Neural crest cell (in vitro differentiated cells): ENCODE data around the gene GDPD4. TPM values are rescaled to one million over a fixed set of nuclear protein-coding genes. Genes with fewer than 3 reads are reported as not detected.

ENCODE experiments used
- DNase-seq: peaks from one replicate; pipeline ENCODE4 v3.0.0; 2021; ENCODE audit warnings: low read depth, mixed read lengths, low spot score
- H3K27ac Mint-ChIP-seq: one replicate; pipeline ENCODE4 v1.8.0; 2021; ENCODE audit warnings: mild to moderate bottlenecking, mixed read lengths; ENCODE audit not compliant: unreplicated experiment
- H3K27me3 Mint-ChIP-seq: 2 replicates; pipeline ENCODE4 v1.8.0; 2021; ENCODE audit warnings: low read depth, mild to moderate bottlenecking, mixed read lengths
- H3K36me3 Mint-ChIP-seq: 2 replicates; pipeline ENCODE4 v1.8.0; 2021; ENCODE audit warnings: low read depth, mild to moderate bottlenecking, mixed read lengths
- H3K4me1 Mint-ChIP-seq: 2 replicates; pipeline ENCODE4 v1.8.0; 2021; ENCODE audit warnings: mixed read lengths
- H3K4me3 Mint-ChIP-seq: one replicate; pipeline ENCODE4 v1.8.0; 2021; ENCODE audit warnings: mild to moderate bottlenecking, mixed read lengths
- H3K9me3 Mint-ChIP-seq: 2 replicates; pipeline ENCODE4 v1.8.0; 2021; ENCODE audit warnings: mixed read lengths
- total RNA-seq: library from RNA; stranded (reverse); gene quantifications from 2 replicates; pipeline ENCODE4 v1.2.1, GENCODE V29; 2021
- TF ChIP-seq, protein P1 (sequence below): fragments of 200-600 bp; sonication (generic); conservative IDR thresholded peaks from 2 replicates; pipeline ENCODE4 v1.5.0; 2021; ENCODE audit warnings: antibody characterized with exemption, mild to moderate bottlenecking

The GDPD4 gene
- total RNA-seq, 1 donor from 2014 or later, result not detected

DNA sequence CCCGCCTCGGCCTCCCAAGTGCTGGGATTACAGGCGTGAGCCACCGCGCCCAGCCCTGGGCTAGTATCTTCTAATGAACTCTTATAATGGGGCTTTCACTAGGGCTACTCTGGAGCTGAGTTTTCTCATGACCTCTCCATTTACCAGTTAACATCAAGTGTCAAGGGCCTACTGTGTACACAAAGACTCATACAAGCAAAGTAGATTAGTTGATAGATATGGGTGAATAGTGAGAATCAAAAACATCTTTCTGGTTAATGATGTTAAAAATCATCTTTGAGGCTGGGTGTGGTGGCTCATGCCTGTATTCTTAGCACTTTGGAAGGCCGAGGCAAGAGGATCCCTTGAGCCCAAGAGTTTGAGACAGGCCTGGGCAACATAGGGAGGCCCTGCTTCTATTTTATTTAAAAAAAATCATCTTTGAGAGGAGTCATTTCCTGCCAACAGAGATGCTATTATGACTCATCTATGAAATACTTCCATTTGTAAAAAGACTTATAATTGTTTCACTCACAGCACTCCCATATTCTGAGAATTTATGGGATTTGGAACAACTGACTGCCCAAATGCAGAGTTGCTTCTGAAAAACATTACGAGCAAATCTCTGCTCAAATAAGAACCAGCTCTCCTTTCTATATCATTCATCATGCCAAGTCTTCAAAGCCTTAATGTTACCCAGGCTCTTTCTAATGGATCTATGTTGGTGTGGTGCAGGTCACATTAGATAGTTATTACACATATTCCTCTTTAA, 57.0 kb downstream of the GDPD4 start:
- Mint-ChIP-seq H3K27me3 (no peaks in the 10 kb centered on the region), H3K4me1 (no peaks in the 10 kb centered on the region), H3K27ac (no peak overlapping the region), H3K9me3 (peaks cover 10% of the 10 kb centered on the region), H3K36me3 (peaks cover 3% of the 10 kb centered on the region), H3K4me3 (no peak overlapping the region)
- no peak for DNase-seq
- TF ChIP-seq, protein P1, sequence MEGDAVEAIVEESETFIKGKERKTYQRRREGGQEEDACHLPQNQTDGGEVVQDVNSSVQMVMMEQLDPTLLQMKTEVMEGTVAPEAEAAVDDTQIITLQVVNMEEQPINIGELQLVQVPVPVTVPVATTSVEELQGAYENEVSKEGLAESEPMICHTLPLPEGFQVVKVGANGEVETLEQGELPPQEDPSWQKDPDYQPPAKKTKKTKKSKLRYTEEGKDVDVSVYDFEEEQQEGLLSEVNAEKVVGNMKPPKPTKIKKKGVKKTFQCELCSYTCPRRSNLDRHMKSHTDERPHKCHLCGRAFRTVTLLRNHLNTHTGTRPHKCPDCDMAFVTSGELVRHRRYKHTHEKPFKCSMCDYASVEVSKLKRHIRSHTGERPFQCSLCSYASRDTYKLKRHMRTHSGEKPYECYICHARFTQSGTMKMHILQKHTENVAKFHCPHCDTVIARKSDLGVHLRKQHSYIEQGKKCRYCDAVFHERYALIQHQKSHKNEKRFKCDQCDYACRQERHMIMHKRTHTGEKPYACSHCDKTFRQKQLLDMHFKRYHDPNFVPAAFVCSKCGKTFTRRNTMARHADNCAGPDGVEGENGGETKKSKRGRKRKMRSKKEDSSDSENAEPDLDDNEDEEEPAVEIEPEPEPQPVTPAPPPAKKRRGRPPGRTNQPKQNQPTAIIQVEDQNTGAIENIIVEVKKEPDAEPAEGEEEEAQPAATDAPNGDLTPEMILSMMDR, result no peak

DNA sequence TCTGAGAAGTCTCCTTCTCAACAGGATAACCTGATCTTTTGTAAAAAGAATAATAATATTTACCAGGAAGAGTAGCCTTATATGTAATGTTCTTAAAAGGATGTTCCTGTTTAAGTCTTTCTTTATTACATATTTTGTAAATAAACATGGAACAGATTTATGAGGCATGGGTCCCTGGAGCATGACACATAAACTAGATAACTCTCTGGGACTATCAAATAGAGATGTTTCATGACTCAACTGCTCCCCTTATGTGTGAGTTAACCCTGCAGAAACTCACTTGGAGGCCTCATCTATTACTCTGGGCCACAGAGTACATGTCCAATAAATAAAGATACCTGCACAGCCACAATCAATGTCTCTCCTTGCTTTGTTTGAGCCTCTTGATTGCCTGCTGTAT, 64.6 kb downstream of the GDPD4 start:
- H3K36me3 Mint-ChIP-seq, result peaks cover 3% of the 10 kb centered on the region
- no peak for DNase-seq
- H3K4me1 Mint-ChIP-seq, result no peaks in the 10 kb centered on the region
- H3K9me3 Mint-ChIP-seq, result peaks cover 12% of the 10 kb centered on the region
- no peak overlapping the region for H3K4me3 Mint-ChIP-seq
- H3K27ac Mint-ChIP-seq, result no peak overlapping the region
- H3K27me3 Mint-ChIP-seq, result no peaks in the 10 kb centered on the region
- TF ChIP-seq, protein P1, result no peak

DNA sequence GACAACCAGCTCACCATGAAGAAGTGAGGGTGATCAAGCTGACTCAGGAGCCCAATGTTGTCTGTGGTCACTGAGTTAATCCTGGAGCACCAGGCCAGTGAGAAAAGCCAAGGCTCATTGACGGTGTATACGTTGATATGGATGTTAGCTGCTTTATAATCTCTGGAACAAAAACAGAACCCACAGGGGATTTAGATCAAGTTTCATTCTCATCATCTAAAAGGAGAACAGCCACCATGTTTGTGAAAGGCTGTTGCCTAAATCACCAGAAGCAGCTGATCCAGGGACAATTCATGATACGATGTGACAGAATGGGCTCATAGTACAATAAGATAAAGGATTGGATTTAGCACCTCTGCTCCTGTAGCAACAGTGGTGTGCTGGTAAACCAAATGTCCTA, 68.5 kb downstream of the GDPD4 start:
- H3K4me1 Mint-ChIP-seq, result no peaks in the 10 kb centered on the region
- H3K9me3 Mint-ChIP-seq, result no peaks in the 10 kb centered on the region
- no peak overlapping the region for H3K27ac Mint-ChIP-seq
- no peaks in the 10 kb centered on the region for H3K36me3 Mint-ChIP-seq
- TF ChIP-seq, protein P1, result no peak
- H3K27me3 Mint-ChIP-seq, result no peaks in the 10 kb centered on the region
- H3K4me3 Mint-ChIP-seq, result no peak overlapping the region
- DNase-seq, result no peak

DNA sequence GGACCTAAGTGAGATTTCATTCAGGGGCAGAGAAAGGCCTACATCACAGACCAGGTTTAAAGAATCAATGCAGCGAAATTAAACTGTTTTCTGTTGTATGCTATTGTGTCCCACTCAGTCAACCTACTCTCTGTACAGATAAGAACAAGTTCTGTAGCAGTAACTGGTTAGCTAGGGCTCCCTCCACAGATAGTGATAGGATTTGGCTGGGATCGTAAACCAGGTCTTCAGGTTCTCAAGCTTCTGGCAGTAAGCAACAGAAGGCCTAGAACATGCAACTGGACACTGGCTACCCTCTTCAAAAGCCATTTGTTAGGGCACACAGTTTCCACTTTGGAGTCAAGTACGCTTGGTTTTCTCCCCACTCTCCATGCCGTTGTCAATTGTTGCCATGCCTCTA, 69.2 kb downstream of the GDPD4 start:
- Mint-ChIP-seq H3K4me1 (no peaks in the 10 kb centered on the region), H3K27me3 (no peaks in the 10 kb centered on the region), H3K9me3 (no peaks in the 10 kb centered on the region), H3K36me3 (no peaks in the 10 kb centered on the region), H3K4me3 (no peak overlapping the region), H3K27ac (no peak overlapping the region)
- DNase-seq, result no peak
- TF ChIP-seq, protein P1, result no peak

DNA sequence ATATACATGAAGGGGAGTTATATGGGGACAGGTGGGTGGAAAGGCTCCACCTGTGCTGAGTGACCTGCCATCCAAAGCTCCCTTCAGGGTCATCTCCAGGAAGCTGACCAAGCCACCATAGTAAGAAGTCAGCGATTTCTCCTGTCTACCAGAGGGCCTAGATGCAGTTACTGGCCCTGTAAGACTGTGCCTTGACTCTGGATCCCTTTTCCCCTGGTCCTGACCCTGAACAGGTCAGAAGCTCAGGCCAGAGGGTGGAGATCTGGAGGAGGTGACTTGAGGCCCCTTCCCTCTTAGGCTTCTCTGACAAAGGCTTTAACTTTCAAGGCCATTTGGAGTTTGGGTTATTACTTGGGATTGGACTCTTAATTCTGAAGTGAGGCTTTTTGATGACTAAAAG, 69.7 kb downstream of the GDPD4 start:
- no peaks in the 10 kb centered on the region for H3K27me3 Mint-ChIP-seq
- H3K4me3 Mint-ChIP-seq, result no peak overlapping the region
- DNase-seq, result no peak
- no peaks in the 10 kb centered on the region for H3K4me1 Mint-ChIP-seq
- no peaks in the 10 kb centered on the region for H3K36me3 Mint-ChIP-seq
- no peaks in the 10 kb centered on the region for H3K9me3 Mint-ChIP-seq
- TF ChIP-seq, protein P1, result no peak
- no peak overlapping the region for H3K27ac Mint-ChIP-seq
